Measurements from ENCODE around the gene REG1A.

REG1A gene

DNA sequence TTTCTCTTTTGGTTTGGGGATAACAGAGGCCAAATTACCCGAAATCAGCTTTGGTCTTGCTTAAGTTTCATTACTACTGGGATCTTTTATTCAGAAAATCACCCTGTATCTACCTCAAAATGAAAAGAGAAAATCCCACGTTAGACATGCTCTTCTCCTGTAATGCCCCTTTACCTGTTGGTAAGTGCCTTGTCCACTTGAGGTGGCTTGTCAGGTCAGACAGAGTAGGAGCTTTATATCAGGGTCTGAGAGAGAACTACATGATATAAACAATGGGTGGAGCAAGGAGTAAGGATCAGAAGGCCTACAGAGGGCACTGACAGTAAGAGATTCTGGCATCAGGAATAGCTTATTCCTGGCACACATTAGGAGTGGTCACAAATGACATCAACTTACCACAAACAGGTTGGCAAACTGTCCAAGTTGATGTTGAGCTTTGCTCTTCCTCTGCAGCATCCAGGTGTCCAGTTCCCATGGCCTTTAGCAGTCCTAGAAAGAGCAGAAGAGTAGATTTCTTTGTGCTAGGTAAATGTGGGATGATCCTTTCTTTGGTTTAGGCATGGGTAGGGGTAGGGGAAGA lies 32.4 kb upstream of the REG1A start, which contains the start of gene REG1B:
TSS of gene REG1B (minus strand) at position 209 of the 580 bp plus-strand sequence. CDS start 381 bp downstream, outside the sequence.
- H3K4me3 ChIP-seq (ENCODE audit: low read length): no peak within 1 kb of the TSS
- no peak for DNase-seq (ENCODE audit: low read depth)
- TF ChIP-seq, protein P1, sequence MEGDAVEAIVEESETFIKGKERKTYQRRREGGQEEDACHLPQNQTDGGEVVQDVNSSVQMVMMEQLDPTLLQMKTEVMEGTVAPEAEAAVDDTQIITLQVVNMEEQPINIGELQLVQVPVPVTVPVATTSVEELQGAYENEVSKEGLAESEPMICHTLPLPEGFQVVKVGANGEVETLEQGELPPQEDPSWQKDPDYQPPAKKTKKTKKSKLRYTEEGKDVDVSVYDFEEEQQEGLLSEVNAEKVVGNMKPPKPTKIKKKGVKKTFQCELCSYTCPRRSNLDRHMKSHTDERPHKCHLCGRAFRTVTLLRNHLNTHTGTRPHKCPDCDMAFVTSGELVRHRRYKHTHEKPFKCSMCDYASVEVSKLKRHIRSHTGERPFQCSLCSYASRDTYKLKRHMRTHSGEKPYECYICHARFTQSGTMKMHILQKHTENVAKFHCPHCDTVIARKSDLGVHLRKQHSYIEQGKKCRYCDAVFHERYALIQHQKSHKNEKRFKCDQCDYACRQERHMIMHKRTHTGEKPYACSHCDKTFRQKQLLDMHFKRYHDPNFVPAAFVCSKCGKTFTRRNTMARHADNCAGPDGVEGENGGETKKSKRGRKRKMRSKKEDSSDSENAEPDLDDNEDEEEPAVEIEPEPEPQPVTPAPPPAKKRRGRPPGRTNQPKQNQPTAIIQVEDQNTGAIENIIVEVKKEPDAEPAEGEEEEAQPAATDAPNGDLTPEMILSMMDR (conservative IDR thresholded peaks at IDR 0.05; ENCODE audit: low read depth, low read length): no peak

DNA sequence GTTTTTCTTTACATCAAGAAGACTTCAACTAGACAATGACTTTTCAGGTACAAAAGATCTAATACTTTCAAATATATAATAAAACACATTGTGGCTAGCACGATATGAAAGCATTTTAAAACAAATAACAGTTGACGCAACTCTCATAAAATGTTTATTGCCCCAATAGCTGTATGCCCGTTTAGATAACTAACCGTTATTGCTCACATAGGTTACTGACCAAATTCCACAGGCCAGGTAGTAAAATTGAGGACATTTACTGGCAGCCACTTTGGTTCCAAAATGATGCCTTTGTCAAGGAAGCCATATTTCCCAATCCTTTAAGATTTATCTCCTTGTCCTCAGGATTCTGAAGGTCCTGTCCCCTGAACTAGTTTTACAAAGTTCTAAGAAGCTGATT lies 29.6 kb upstream of the REG1A start:
- no peak for DNase-seq (ENCODE audit: low read depth)
- H3K4me3 ChIP-seq (ENCODE audit: low read length): no peak overlapping the region
- TF ChIP-seq, protein P1 (conservative IDR thresholded peaks at IDR 0.05; ENCODE audit: low read depth, low read length): no peak

DNA sequence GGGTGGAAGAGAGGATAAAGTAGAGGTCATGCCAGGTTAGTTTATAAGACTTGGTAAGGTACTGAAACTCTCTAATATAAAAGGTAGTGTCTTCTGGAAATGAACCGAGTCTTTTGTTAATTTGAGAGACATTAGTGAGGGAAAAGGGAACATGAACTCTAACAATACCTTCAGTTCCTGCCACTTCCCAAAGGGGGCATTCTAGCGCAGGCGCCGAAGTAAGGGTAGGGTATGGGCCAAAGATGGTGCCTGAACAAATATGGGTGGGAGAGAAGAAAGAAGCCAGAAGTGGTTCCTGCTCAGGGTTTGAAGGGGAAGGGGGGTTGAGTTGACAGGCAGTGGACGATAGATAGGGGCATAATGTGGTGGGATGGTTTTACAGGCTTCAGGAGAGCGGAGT lies 22.4 kb upstream of the REG1A start:
- no peak for DNase-seq (ENCODE audit: low read depth)
- H3K4me3 ChIP-seq (ENCODE audit: low read length): no peak overlapping the region
- TF ChIP-seq, protein P1 (conservative IDR thresholded peaks at IDR 0.05; ENCODE audit: low read depth, low read length): no peak

DNA sequence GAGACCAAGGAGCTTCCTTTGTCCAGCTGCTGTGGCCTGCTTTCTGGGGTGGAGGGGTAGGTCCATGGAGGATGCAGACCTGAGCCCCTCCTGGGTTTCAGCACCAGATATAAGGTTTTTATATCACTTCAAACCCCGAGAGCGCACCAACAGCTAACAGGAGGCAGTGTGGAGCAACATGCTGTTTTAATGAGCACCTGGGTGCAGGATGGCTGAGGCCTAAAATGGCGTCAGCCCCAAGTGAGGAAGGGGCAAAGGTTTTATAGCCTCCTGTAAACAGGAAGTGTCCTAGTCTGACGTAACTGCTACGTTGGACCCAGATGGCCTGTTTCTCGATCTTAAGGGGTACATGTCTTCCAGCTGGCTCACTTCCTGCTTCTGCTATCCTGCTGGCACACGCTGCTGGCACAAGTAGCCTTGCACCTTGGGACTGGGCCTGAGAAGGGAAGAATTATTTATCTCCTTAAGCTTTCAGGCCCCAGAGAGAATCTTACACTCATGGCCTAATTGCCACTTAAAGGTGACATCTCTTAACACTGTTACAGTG lies 21.1 kb upstream of the REG1A start:
- DNase-seq (ENCODE audit: low read depth): no peak
- TF ChIP-seq, protein P1 (conservative IDR thresholded peaks at IDR 0.05; ENCODE audit: low read depth, low read length): no peak
- H3K4me3 ChIP-seq (ENCODE audit: low read length): no peak overlapping the region

DNA sequence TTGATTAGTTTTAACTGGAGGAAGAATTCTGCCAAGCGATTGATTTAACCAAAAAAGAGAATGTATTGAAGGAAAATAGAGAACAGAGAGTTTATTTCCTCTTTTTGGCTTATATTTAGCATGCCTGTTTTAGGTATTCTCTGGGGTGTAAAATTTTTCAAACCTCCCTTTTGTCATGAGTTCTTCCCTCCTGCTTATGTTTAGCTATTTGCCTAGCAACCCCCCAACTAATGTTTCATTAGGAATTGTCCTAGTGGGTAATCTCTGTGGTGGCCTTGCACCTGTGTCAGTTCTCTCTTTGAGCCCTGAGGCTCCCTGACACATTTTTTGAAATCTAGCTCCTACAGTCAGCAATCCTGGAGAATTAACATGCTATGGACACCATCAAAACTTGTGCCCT lies 20.0 kb upstream of the REG1A start:
- TF ChIP-seq, protein P1 (conservative IDR thresholded peaks at IDR 0.05; ENCODE audit: low read depth, low read length): no peak
- no peak for DNase-seq (ENCODE audit: low read depth)
- H3K4me3 ChIP-seq (ENCODE audit: low read length): no peak overlapping the region

DNA sequence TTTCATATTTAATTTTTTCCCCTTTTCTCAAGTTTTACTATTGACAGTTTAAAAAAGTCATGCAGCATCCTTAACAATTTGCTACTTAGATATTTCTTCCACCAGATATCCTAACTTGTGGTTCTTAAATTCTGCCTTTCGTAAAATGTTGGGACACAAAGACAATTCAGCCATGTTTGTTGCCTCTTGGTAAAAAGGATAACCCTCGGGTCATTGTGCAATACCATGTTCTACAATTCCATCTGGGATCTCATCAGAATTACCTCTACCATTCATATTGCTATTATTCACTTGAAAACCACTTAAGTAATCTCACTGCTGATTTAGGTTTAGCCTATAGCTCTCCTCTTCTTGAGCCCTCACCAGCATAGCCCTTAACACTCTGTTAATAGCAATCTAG lies 19.3 kb upstream of the REG1A start:
- DNase-seq (ENCODE audit: low read depth): no peak
- no peak overlapping the region for H3K4me3 ChIP-seq (ENCODE audit: low read length)
- TF ChIP-seq, protein P1 (conservative IDR thresholded peaks at IDR 0.05; ENCODE audit: low read depth, low read length): no peak

DNA sequence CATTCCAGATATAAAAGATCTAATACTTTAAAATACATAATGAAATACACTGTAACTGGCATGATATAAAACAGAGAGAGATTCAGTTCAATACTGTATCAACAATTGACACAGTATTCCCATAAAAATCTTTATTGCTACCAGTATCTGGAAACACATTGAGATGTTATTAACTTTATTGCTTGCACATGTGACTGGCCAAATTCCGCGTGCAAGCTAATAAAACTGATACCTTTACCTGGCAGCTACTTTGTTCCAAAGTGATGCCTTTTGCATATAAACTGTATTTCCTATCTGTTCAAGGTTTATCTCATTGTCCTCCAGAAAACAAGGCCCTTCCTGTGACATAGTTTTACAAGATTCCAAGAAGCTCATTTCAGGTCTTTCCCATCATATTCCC lies 17.1 kb upstream of the REG1A start:
- TF ChIP-seq, protein P1 (conservative IDR thresholded peaks at IDR 0.05; ENCODE audit: low read depth, low read length): no peak
- DNase-seq (ENCODE audit: low read depth): no peak
- H3K4me3 ChIP-seq (ENCODE audit: low read length): no peak overlapping the region

Data from retinal pigment epithelial cell (primary cell).